Caco-2 (cell line): ENCODE results near the gene TIAM1. TPM values are rescaled to one million over a fixed set of nuclear protein-coding genes. Genes with fewer than 3 reads are reported as not detected.
"Not testable (repeated sequence)": the region's sequence is repeated elsewhere in the genome, so short reads cannot be mapped to it uniquely, and the experiment has no call there.

Experiments used
- BruUV-seq: library from RNA; stranded (reverse); fragments of 400-500 nt; replicated peaks from 2 replicates; lab custom pipeline; 2021; lab: Mats Ljungman, UMichigan
- CTCF ChIA-PET: fragments of 300-600 bp; sonication (Branson Sonifier 250); formaldehyde crosslinking; loops from one replicate; lab custom pipeline; 2022; ENCODE audit warnings: antibody characterized with exemption; lab: Charles Lee
- POLR2A ChIA-PET: fragments of 300-600 bp; sonication (Branson Sonifier 250); formaldehyde crosslinking; loops from one replicate; lab custom pipeline; 2022; ENCODE audit warnings: antibody characterized with exemption; lab: Charles Lee
- DNase-seq, 2 experiments: peaks; one replicate each; pipeline versions ENCODE4 v3.0.0 to v3.0.0-alpha.2; 2020 to 2022
- H3K27me3 ChIP-seq: replicated peaks from 2 replicates; pipeline ENCODE4 v1.6.0; 2011; ENCODE audit warnings: low read length; ENCODE audit not compliant: control insufficient read depth, insufficient read depth
- H3K36me3 ChIP-seq: 2 replicates; pipeline ENCODE4 v1.5.1; 2011; ENCODE audit warnings: low read length; ENCODE audit not compliant: control insufficient read depth, insufficient read depth
- H3K4me1 ChIP-seq: fragments of 250-450 bp; sonication (Bioruptor Pico); 2 replicates; pipeline ENCODE4 v1.5.1; 2020; ENCODE audit warnings: mild to moderate bottlenecking
- H3K4me3 ChIP-seq: 2 replicates; pipeline ENCODE4 v1.5.1; 2011; ENCODE audit warnings: low read depth, mild to moderate bottlenecking, control low read depth, low read length
- H3K9me3 ChIP-seq: fragments of 250-450 bp; sonication (Bioruptor Pico); 2 replicates; pipeline ENCODE4 v1.5.1; 2020; ENCODE audit warnings: mild to moderate bottlenecking, moderate library complexity
- H3K27ac Mint-ChIP-seq: one replicate; pipeline ENCODE4 v1.8.0; 2022; ENCODE audit warnings: mixed read lengths; ENCODE audit not compliant: unreplicated experiment
- H3K27me3 Mint-ChIP-seq: one replicate; pipeline ENCODE4 v1.8.0; 2022; ENCODE audit warnings: mixed read lengths; ENCODE audit not compliant: insufficient read depth, unreplicated experiment
- H3K36me3 Mint-ChIP-seq: one replicate; pipeline ENCODE4 v1.8.0; 2022; ENCODE audit warnings: mild to moderate bottlenecking, mixed read lengths; ENCODE audit not compliant: insufficient read depth, unreplicated experiment
- H3K4me1 Mint-ChIP-seq: one replicate; pipeline ENCODE4 v1.8.0; 2022; ENCODE audit warnings: low read depth, mixed read lengths; ENCODE audit not compliant: unreplicated experiment
- H3K4me3 Mint-ChIP-seq: one replicate; pipeline ENCODE4 v1.8.0; 2022; ENCODE audit warnings: mild to moderate bottlenecking, moderate library complexity, mixed read lengths; ENCODE audit not compliant: unreplicated experiment
- H3K9me3 Mint-ChIP-seq: one replicate; pipeline ENCODE4 v1.8.0; 2022; ENCODE audit warnings: mixed read lengths; ENCODE audit not compliant: unreplicated experiment
- intact Hi-C: fragments of 100-400 bp; cut with micrococcal nuclease; formaldehyde crosslinking; loops from one replicate; pipeline ENCODE4 v1.10.0; 2022; ENCODE audit not compliant: unreplicated experiment
- total RNA-seq: library from RNA; stranded (reverse); gene quantifications from 2 replicates; pipeline ENCODE4 v1.2.3, GENCODE V29; 2022
- TF ChIP-seq, protein P1 (sequence below), 2 experiments: fragments of 200-600 bp in 1 of 2; IDR thresholded peaks; 1 replicate in 1 of 2; 2 replicates in 1 of 2; pipeline versions ENCODE4 v1.5.1 to v1.8.0; 2011 to 2022; ENCODE audit warnings: antibody characterized with exemption in 1 of 2, control low read depth in 1 of 2, inconsistent platforms in 1 of 2, low read depth in 1 of 2, low read length in 1 of 2, mild to moderate bottlenecking in 1 of 2, moderate library complexity in 1 of 2; ENCODE audit not compliant: insufficient read depth in 1 of 2, severe bottlenecking in 1 of 2, unreplicated experiment in 1 of 2

TIAM1 gene
- total RNA-seq, 1 experiment from 2014 or later = 5.2 TPM

DNA sequence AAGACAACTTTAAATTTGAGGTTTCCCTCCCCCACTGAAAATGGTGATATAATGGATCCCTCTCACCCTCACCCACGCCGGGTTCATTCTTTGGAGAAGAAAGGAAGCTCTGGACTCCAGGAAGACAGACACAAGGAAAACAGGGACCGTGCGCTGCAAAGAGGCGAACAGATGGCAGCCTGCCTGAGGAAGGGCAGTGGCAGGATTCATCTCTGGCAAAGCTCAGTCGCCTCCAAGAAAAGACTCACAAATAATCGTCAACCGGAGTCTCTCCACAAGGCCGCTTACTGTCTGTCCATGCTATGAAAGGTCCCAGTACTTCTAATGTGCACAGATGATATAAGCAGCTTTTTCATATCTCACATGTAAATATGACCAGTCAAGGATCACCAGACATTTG, 110.3 kb downstream of the TIAM1 start:
- intact Hi-C loops = no loop called here
- H3K27me3 ChIP-seq = no peaks in the 10 kb centered on the region
- DNase-seq = no peak
- Mint-ChIP-seq H3K36me3 (peaks cover 5% of the 10 kb centered on the region), H3K9me3 (no peaks in the 10 kb centered on the region), H3K4me3 (no peak overlapping the region), H3K27me3 (no peaks in the 10 kb centered on the region), H3K27ac (no peak overlapping the region), H3K4me1 (peaks cover 9% of the 10 kb centered on the region)
- no peaks in the 10 kb centered on the region for H3K36me3 ChIP-seq
- no peaks in the 10 kb centered on the region for H3K4me1 ChIP-seq
- TF ChIP-seq, protein P1, sequence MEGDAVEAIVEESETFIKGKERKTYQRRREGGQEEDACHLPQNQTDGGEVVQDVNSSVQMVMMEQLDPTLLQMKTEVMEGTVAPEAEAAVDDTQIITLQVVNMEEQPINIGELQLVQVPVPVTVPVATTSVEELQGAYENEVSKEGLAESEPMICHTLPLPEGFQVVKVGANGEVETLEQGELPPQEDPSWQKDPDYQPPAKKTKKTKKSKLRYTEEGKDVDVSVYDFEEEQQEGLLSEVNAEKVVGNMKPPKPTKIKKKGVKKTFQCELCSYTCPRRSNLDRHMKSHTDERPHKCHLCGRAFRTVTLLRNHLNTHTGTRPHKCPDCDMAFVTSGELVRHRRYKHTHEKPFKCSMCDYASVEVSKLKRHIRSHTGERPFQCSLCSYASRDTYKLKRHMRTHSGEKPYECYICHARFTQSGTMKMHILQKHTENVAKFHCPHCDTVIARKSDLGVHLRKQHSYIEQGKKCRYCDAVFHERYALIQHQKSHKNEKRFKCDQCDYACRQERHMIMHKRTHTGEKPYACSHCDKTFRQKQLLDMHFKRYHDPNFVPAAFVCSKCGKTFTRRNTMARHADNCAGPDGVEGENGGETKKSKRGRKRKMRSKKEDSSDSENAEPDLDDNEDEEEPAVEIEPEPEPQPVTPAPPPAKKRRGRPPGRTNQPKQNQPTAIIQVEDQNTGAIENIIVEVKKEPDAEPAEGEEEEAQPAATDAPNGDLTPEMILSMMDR (IDR thresholded peaks at IDR 0.05; ENCODE audit: insufficient read depth in 1 of 2, low read depth in 1 of 2, low read length in 1 of 2, severe bottlenecking in 1 of 2, unreplicated experiment in 1 of 2) = no peak
- ChIA-PET POLR2A (no interaction called here), CTCF (no interaction called here)
- BruUV-seq = no TSS peak
- no peak overlapping the region for H3K4me3 ChIP-seq
- H3K9me3 ChIP-seq = no peaks in the 10 kb centered on the region; the same call in 1 of the 2 replicates

DNA sequence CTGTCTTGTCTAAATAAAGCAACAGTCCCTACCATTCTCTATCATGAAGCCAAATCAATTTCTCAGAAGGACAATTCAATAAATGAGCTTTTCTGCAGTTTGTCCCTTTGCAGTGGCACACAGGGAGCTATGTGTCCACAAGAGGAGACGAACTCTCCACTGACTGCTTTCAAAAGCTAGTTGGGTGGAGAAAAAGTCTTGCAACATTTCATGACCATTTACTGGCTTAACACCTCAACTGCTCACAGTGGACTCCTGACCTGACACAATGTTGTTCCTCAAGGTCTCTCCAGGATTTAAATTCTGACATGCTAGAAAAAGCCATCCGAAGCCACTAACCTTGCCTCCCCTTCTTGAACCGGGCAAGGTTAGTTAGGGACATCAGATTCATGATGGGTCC, 111.7 kb downstream of the TIAM1 start:
- no peak for DNase-seq
- Mint-ChIP-seq H3K27me3 (no peaks in the 10 kb centered on the region), H3K4me1 (peaks cover 9% of the 10 kb centered on the region), H3K9me3 (no peaks in the 10 kb centered on the region), H3K27ac (no peak overlapping the region), H3K4me3 (no peak overlapping the region), H3K36me3 (peaks cover 5% of the 10 kb centered on the region)
- intact Hi-C loops = no loop called here
- no TSS peak for BruUV-seq
- H3K4me1 ChIP-seq = no peaks in the 10 kb centered on the region
- TF ChIP-seq, protein P1 (IDR thresholded peaks at IDR 0.05; ENCODE audit: insufficient read depth in 1 of 2, low read depth in 1 of 2, low read length in 1 of 2, severe bottlenecking in 1 of 2, unreplicated experiment in 1 of 2) = no peak
- H3K27me3 ChIP-seq = no peaks in the 10 kb centered on the region
- H3K36me3 ChIP-seq = no peaks in the 10 kb centered on the region
- CTCF ChIA-PET = no interaction called here
- POLR2A ChIA-PET = no interaction called here
- no peak overlapping the region for H3K4me3 ChIP-seq
- H3K9me3 ChIP-seq = no peaks in the 10 kb centered on the region; the same call in 1 of the 2 replicates

DNA sequence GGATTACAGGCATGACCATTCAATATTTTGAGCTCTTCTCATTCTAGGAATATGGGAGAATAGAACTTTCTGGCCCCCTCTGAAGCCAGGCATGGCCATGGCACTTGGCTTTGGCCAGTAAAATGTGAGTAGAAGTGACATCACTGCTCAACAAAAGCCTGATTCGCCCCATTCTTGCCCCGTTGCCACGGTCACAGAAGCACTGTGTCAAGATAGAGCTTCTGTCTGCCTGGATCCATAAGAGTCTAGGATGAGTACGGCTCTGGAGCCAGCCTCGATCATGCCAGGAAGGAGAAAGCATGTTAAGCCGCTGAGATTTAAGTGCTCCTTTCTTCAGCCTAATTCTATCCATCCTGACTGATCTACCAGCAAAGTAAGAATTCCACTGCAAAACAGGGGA, 113.1 kb downstream of the TIAM1 start:
- POLR2A ChIA-PET = no interaction called here
- Histone ChIP-seq H3K27me3 (no peaks in the 10 kb centered on the region), H3K9me3 (no peaks in the 10 kb centered on the region; the same call in 1 of the 2 replicates), H3K36me3 (no peaks in the 10 kb centered on the region), H3K4me1 (no peaks in the 10 kb centered on the region), H3K4me3 (no peak overlapping the region)
- DNase-seq = no peak
- Mint-ChIP-seq H3K4me1 (no peaks in the 10 kb centered on the region), H3K27ac (no peak overlapping the region), H3K9me3 (no peaks in the 10 kb centered on the region), H3K27me3 (no peaks in the 10 kb centered on the region), H3K36me3 (no peaks in the 10 kb centered on the region), H3K4me3 (no peak overlapping the region)
- TF ChIP-seq, protein P1 (IDR thresholded peaks at IDR 0.05; ENCODE audit: insufficient read depth in 1 of 2, low read depth in 1 of 2, low read length in 1 of 2, severe bottlenecking in 1 of 2, unreplicated experiment in 1 of 2) = no peak
- BruUV-seq = no TSS peak
- CTCF ChIA-PET = no interaction called here
- intact Hi-C loops = no loop called here

DNA sequence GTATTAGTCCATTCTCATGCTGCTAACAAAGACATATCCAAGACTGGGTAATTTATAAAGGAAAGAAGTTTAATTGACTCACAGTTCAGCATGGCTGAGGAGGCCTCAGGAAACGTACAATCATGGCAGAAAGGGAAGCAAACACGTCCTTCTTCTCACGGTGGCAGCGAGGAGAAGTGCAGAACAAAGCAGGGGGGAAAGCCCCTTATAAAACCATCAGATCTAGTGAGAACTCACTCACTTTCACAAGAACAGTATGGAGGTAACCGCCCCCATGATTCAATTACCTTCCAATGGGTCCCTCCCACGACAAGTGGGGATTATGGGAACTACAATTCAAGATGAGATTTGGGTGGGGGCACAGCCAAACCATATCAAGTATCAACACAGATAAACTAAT, 115.3 kb downstream of the TIAM1 start:
- H3K9me3 Mint-ChIP-seq, H3K4me3 ChIP-seq, H3K4me1 Mint-ChIP-seq, H3K36me3 ChIP-seq, H3K27ac Mint-ChIP-seq, POLR2A ChIA-PET, intact Hi-C loops, H3K4me1 ChIP-seq, BruUV-seq, H3K9me3 ChIP-seq, H3K27me3 Mint-ChIP-seq, H3K36me3 Mint-ChIP-seq, H3K4me3 Mint-ChIP-seq, CTCF ChIA-PET, H3K27me3 ChIP-seq, DNase-seq: not testable (repeated sequence)
